Measurements from ENCODE around the gene DNAJB13.

The DNAJB13 gene

GRCh38 chr11:73946798-73947458 lies 3.9 kb upstream of the DNAJB13 start:
- no peak overlapping the region for H3K27ac ChIP-seq
- H3K4me3 ChIP-seq: no peak overlapping the region

- H3K4me3 ChIP-seq: no peak overlapping the region
- no peak overlapping the region for H3K27ac ChIP-seq
Measured at GRCh38 chr11:73949246-73949645, 1.6 kb upstream of the DNAJB13 start.

GRCh38 chr11:73949912-73950311 lies 914 bp upstream of the DNAJB13 start:
- Histone ChIP-seq H3K27ac (no peak overlapping the region), H3K4me3 (no peak overlapping the region)

GRCh38 chr11:73951797-73952196 lies 971 bp downstream of the DNAJB13 start:
- no peak overlapping the region for H3K4me3 ChIP-seq
- H3K27ac ChIP-seq: no peak overlapping the region

- no peak overlapping the region for H3K4me3 ChIP-seq
- no peak overlapping the region for H3K27ac ChIP-seq
Measured at GRCh38 chr11:73956876-73957653, 6.2 kb downstream of the DNAJB13 start.

GRCh38 chr11:73957654-73958361 lies 7.0 kb downstream of the DNAJB13 start:
- no peak overlapping the region for H3K4me3 ChIP-seq
- H3K27ac ChIP-seq: no peak overlapping the region

GRCh38 chr11:73958521-73959141 lies 7.8 kb downstream of the DNAJB13 start:
- Histone ChIP-seq H3K4me3 (no peak overlapping the region), H3K27ac (no peak overlapping the region)

GRCh38 chr11:73961321-73961720 lies 10.5 kb downstream of the DNAJB13 start:
- Histone ChIP-seq H3K4me3 (no peak overlapping the region), H3K27ac (no peak overlapping the region)

GRCh38 chr11:73962101-73962705 lies 11.4 kb downstream of the DNAJB13 start:
- H3K4me3 ChIP-seq: no peak overlapping the region
- H3K27ac ChIP-seq: no peak overlapping the region

GRCh38 chr11:73963861-73964260 lies 13.0 kb downstream of the DNAJB13 start:
- Histone ChIP-seq H3K4me3 (no peak overlapping the region), H3K27ac (no peak overlapping the region)

- no peak overlapping the region for H3K27ac ChIP-seq
- H3K4me3 ChIP-seq: no peak overlapping the region
Measured at GRCh38 chr11:73965076-73965763, 14.4 kb downstream of the DNAJB13 start.

GRCh38 chr11:73965764-73966121 lies 14.9 kb downstream of the DNAJB13 start:
- H3K4me3 ChIP-seq: no peak overlapping the region
- no peak overlapping the region for H3K27ac ChIP-seq

GRCh38 chr11:73968356-73968966 lies 17.6 kb downstream of the DNAJB13 start:
- H3K4me3 ChIP-seq: no peak overlapping the region
- H3K27ac ChIP-seq: no peak overlapping the region

GRCh38 chr11:73969091-73969490 lies 18.3 kb downstream of the DNAJB13 start:
- peak overlapping the region in 3 of 21 experiments; percentile 34 to 69 (median 39) for H3K27ac ChIP-seq

GRCh38 chr11:73969991-73970800 lies 19.4 kb downstream of the DNAJB13 start:
- no peak overlapping the region for H3K4me3 ChIP-seq

More at GRCh38 chr11:73969091-73969490, 18.3 kb downstream of the DNAJB13 start:
- H3K4me3 ChIP-seq: no peak overlapping the region

GRCh38 chr11:73971175-73971719 lies 20.4 kb downstream of the DNAJB13 start:
- H3K27ac ChIP-seq: peak overlapping the region in 4 of 21 experiments; percentile 13 to 69 (median 52)

More at GRCh38 chr11:73969991-73970800, 19.4 kb downstream of the DNAJB13 start:
- H3K27ac ChIP-seq: peak overlapping the region in 5 of 21 experiments; percentile 20 to 69 (median 60)

GRCh38 chr11:73972187-73972586 lies 21.4 kb downstream of the DNAJB13 start:
- Histone ChIP-seq H3K27ac (peak overlapping the region in 2 of 21 experiments; percentile 21 to 78), H3K4me3 (no peak overlapping the region)

More at GRCh38 chr11:73971175-73971719, 20.4 kb downstream of the DNAJB13 start:
- H3K4me3 ChIP-seq: no peak overlapping the region

Measured in skin epidermis (tissue), 12 donors.